ENCODE results near the gene OCA2. TPM values are rescaled to one million over a fixed set of nuclear protein-coding genes. Genes with fewer than 3 reads are reported as not detected.

OCA2 gene
- total and polyA plus RNA-seq, 4 donors, result 0.49 to 23.0 (median 2.3) TPM

GRCh38 chr15:28017423-28017924, 81.6 kb downstream of the OCA2 start:
- peaks cover 0 to 16% (median 3%) of the 10 kb centered on the region in 4 donors for H3K36me3 ChIP-seq (ENCODE audit: control insufficient read depth in 4 of 4, insufficient read depth in 4 of 4, low read length in 4 of 4)
- WGBS, 2 donors, result 85 to 91% methylated on average over 10 of the region's 10 CpGs
- no peak overlapping the region for H3K4me3 ChIP-seq
- H3K27ac ChIP-seq (ENCODE audit: low read depth in 1 of 2, low read length in 1 of 2), result no peak overlapping the region
- no peak for ATAC-seq (ENCODE audit: insufficient read depth, low FRiP score)
- H3K9ac ChIP-seq (ENCODE audit: insufficient read depth in 1 of 2, low read length in 2 of 2), result no peak overlapping the region
- no peaks in the 10 kb centered on the region for H3K9me3 ChIP-seq (ENCODE audit: control insufficient read depth in 4 of 4, insufficient read depth in 3 of 4, low read length in 3 of 4)
- H3K27me3 ChIP-seq (ENCODE audit: control insufficient read depth in 3 of 3, insufficient read depth in 3 of 3, low read length in 2 of 3), result no peaks in the 10 kb centered on the region
- TF ChIP-seq, protein P1, sequence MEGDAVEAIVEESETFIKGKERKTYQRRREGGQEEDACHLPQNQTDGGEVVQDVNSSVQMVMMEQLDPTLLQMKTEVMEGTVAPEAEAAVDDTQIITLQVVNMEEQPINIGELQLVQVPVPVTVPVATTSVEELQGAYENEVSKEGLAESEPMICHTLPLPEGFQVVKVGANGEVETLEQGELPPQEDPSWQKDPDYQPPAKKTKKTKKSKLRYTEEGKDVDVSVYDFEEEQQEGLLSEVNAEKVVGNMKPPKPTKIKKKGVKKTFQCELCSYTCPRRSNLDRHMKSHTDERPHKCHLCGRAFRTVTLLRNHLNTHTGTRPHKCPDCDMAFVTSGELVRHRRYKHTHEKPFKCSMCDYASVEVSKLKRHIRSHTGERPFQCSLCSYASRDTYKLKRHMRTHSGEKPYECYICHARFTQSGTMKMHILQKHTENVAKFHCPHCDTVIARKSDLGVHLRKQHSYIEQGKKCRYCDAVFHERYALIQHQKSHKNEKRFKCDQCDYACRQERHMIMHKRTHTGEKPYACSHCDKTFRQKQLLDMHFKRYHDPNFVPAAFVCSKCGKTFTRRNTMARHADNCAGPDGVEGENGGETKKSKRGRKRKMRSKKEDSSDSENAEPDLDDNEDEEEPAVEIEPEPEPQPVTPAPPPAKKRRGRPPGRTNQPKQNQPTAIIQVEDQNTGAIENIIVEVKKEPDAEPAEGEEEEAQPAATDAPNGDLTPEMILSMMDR (IDR thresholded peaks at IDR 0.05; ENCODE audit: control extremely low read depth, extremely low read depth), result no peak
- no peak for DNase-seq
- H3K4me1 ChIP-seq (ENCODE audit: control insufficient read depth in 5 of 5, insufficient read depth in 5 of 5, low read length in 5 of 5), result peaks cover 0 to 38% (median 12%) of the 10 kb centered on the region in 5 donors

- ATAC-seq (ENCODE audit: insufficient read depth, low FRiP score), result no peak
- TF ChIP-seq, protein P1 (IDR thresholded peaks at IDR 0.05; ENCODE audit: control extremely low read depth, extremely low read depth), result no peak
- H3K27me3 ChIP-seq (ENCODE audit: control insufficient read depth in 3 of 3, insufficient read depth in 3 of 3, low read length in 2 of 3), result no peaks in the 10 kb centered on the region
Observed at GRCh38 chr15:28015855-28016254, 83.3 kb downstream of the OCA2 start.

GRCh38 chr15:28014623-28015200, 84.4 kb downstream of the OCA2 start:
- H3K36me3 ChIP-seq (ENCODE audit: control insufficient read depth in 4 of 4, insufficient read depth in 4 of 4, low read length in 4 of 4), result peaks cover 0 to 14% (median 4%) of the 10 kb centered on the region in 4 donors
- ATAC-seq (ENCODE audit: insufficient read depth, low FRiP score) (no peak), DNase-seq (no peak)
- WGBS, 2 donors, result 94% methylated on average over 23 of the region's 23 CpGs
- no peak overlapping the region for H3K27ac ChIP-seq (ENCODE audit: low read depth in 1 of 2, low read length in 1 of 2)
- no peaks in the 10 kb centered on the region for H3K27me3 ChIP-seq (ENCODE audit: control insufficient read depth in 3 of 3, insufficient read depth in 3 of 3, low read length in 2 of 3)
- H3K9me3 ChIP-seq (ENCODE audit: control insufficient read depth in 4 of 4, insufficient read depth in 3 of 4, low read length in 3 of 4), result no peaks in the 10 kb centered on the region
- TF ChIP-seq, protein P1 (IDR thresholded peaks at IDR 0.05; ENCODE audit: control extremely low read depth, extremely low read depth), result no peak
- H3K4me3 ChIP-seq, result no peak overlapping the region
- no peak overlapping the region for H3K9ac ChIP-seq (ENCODE audit: insufficient read depth in 1 of 2, low read length in 2 of 2)
- peaks cover 0 to 14% (median 3%) of the 10 kb centered on the region in 5 donors for H3K4me1 ChIP-seq (ENCODE audit: control insufficient read depth in 5 of 5, insufficient read depth in 5 of 5, low read length in 5 of 5)

More at GRCh38 chr15:28015855-28016254, 83.3 kb downstream of the OCA2 start:
- Histone ChIP-seq H3K9me3 (ENCODE audit: control insufficient read depth in 4 of 4, insufficient read depth in 3 of 4, low read length in 3 of 4) (no peaks in the 10 kb centered on the region), H3K4me1 (ENCODE audit: control insufficient read depth in 5 of 5, insufficient read depth in 5 of 5, low read length in 5 of 5) (peaks cover 0 to 22% (median 11%) of the 10 kb centered on the region in 5 donors), H3K36me3 (ENCODE audit: control insufficient read depth in 4 of 4, insufficient read depth in 4 of 4, low read length in 4 of 4) (peaks cover 0 to 14% (median 4%) of the 10 kb centered on the region in 4 donors), H3K27ac (ENCODE audit: low read depth in 1 of 2, low read length in 1 of 2) (no peak overlapping the region), H3K9ac (ENCODE audit: insufficient read depth in 1 of 2, low read length in 2 of 2) (no peak overlapping the region), H3K4me3 (no peak overlapping the region)
- DNase-seq, result no peak
- WGBS, 2 donors, result 89 to 92% methylated on average over 10 of the region's 10 CpGs

Measured in lung (tissue), 12 donors.